Mesenchymal stem cell (in vitro differentiated cells and primary cell): ENCODE data around the gene SPOCK3.
"Not testable (repeated sequence)": the region's sequence is repeated elsewhere in the genome, so short reads cannot be mapped to it uniquely, and the experiment has no call there.

Experiments used
- DNase-seq: peaks from one replicate; pipeline ENCODE4 v3.0.0-alpha.2; 2013
- H2AFZ ChIP-seq: one replicate; pipeline ENCODE4 v1.6.1; 2013; ENCODE audit warnings: low read depth, mild to moderate bottlenecking, control low read depth, inconsistent platforms, low read length, moderate library complexity
- H2AK5ac ChIP-seq: 2 replicates; pipeline ENCODE4 v1.6.1; 2013; ENCODE audit warnings: low read length, moderate library complexity, mild to moderate bottlenecking, inconsistent platforms; ENCODE audit not compliant: severe bottlenecking
- H2BK120ac ChIP-seq: one replicate; pipeline ENCODE4 v1.6.1; 2013; ENCODE audit warnings: low read depth, mild to moderate bottlenecking, inconsistent platforms, low read length, moderate library complexity
- H2BK12ac ChIP-seq, 2 experiments: one replicate each; pipeline ENCODE4 v1.6.1; 2013; ENCODE audit warnings: inconsistent platforms in 2 of 2, low read length in 2 of 2, mild to moderate bottlenecking in 2 of 2, moderate library complexity in 2 of 2, control low read depth in 1 of 2
- H2BK15ac ChIP-seq: one replicate; pipeline ENCODE4 v1.6.1; 2013; ENCODE audit warnings: mild to moderate bottlenecking, low read depth, inconsistent platforms; ENCODE audit not compliant: poor library complexity, severe bottlenecking
- H2BK5ac ChIP-seq: 2 replicates; pipeline ENCODE4 v1.6.1; 2013; ENCODE audit warnings: low read depth, mild to moderate bottlenecking, low read length, control low read depth, inconsistent platforms; ENCODE audit not compliant: poor library complexity, severe bottlenecking
- H3K14ac ChIP-seq, 2 experiments: one replicate each; pipeline ENCODE4 v1.6.1; 2013; ENCODE audit warnings: inconsistent platforms in 2 of 2, low read length in 2 of 2, control low read depth in 1 of 2, mild to moderate bottlenecking in 1 of 2, moderate library complexity in 1 of 2
- H3K18ac ChIP-seq, 2 experiments: one replicate each; pipeline ENCODE4 v1.6.1; 2013; ENCODE audit warnings: inconsistent platforms in 2 of 2, low read length in 2 of 2, control low read depth in 1 of 2, low read depth in 1 of 2, mild to moderate bottlenecking in 1 of 2
- H3K23ac ChIP-seq, 2 experiments: one replicate each; pipeline ENCODE4 v1.6.1; 2013; ENCODE audit warnings: inconsistent platforms in 2 of 2, low read length in 2 of 2, mild to moderate bottlenecking in 2 of 2, moderate library complexity in 2 of 2, control low read depth in 1 of 2
- H3K27ac ChIP-seq: 2 replicates; pipeline ENCODE4 v1.5.1; 2013; ENCODE audit warnings: mild to moderate bottlenecking, moderate library complexity, low read length, control low read depth, inconsistent platforms; ENCODE audit not compliant: poor library complexity, severe bottlenecking
- H3K27me3 ChIP-seq, 2 experiments: 2 replicates each; pipeline versions ENCODE4 v1.6.1 to v1.7.0; 2013; ENCODE audit warnings: low read length in 2 of 2, mild to moderate bottlenecking in 2 of 2, moderate library complexity in 2 of 2, control low read depth in 1 of 2, inconsistent platforms in 1 of 2; ENCODE audit not compliant: control insufficient read depth in 1 of 2, insufficient read depth in 1 of 2
- H3K36me3 ChIP-seq, 2 experiments: 2 replicates each; pipeline versions ENCODE4 v1.6.1 to v1.7.0; 2013; ENCODE audit warnings: low read length in 2 of 2, control low read depth in 1 of 2, inconsistent platforms in 1 of 2, low read depth in 1 of 2, mild to moderate bottlenecking in 1 of 2; ENCODE audit not compliant: insufficient read depth in 2 of 2, control insufficient read depth in 1 of 2
- H3K4ac ChIP-seq, 2 experiments: one replicate each; pipeline ENCODE4 v1.6.1; 2013; ENCODE audit warnings: inconsistent platforms in 2 of 2, low read length in 2 of 2, mild to moderate bottlenecking in 2 of 2, moderate library complexity in 2 of 2, control low read depth in 1 of 2, low read depth in 1 of 2
- H3K4me1 ChIP-seq: 2 replicates; pipeline ENCODE4 v1.6.1; 2013; ENCODE audit warnings: low read depth, low read length, control low read depth; ENCODE audit not compliant: control insufficient read depth, insufficient read depth
- H3K4me2 ChIP-seq: 2 replicates; pipeline ENCODE4 v1.6.1; 2013; ENCODE audit warnings: low read length, mild to moderate bottlenecking, inconsistent platforms; ENCODE audit not compliant: poor library complexity, severe bottlenecking
- H3K4me3 ChIP-seq, 2 experiments: 2 replicates each; pipeline versions ENCODE4 v1.5.1 to v1.7.0; 2013; ENCODE audit warnings: low read length in 2 of 2, mild to moderate bottlenecking in 2 of 2, control low read depth in 1 of 2, low read depth in 1 of 2; ENCODE audit not compliant: insufficient read depth in 1 of 2
- H3K79me1 ChIP-seq: replicated peaks from 2 replicates; pipeline ENCODE4 v1.6.1; 2013; ENCODE audit warnings: mild to moderate bottlenecking, control low read depth, low read length, inconsistent platforms; ENCODE audit not compliant: poor library complexity, severe bottlenecking
- H3K9ac ChIP-seq: 2 replicates; pipeline ENCODE4 v1.7.0; 2013; ENCODE audit warnings: mild to moderate bottlenecking, low read length, moderate library complexity
- H3K9me3 ChIP-seq: 2 replicates; pipeline ENCODE4 v1.7.0; 2013; ENCODE audit warnings: mild to moderate bottlenecking, low read length; ENCODE audit not compliant: control insufficient read depth
- H4K8ac ChIP-seq: one replicate; pipeline ENCODE4 v1.6.1; 2013; ENCODE audit warnings: inconsistent platforms, mild to moderate bottlenecking, low read length, moderate library complexity
- H4K91ac ChIP-seq: one replicate; pipeline ENCODE4 v1.6.1; 2013; ENCODE audit warnings: mild to moderate bottlenecking, low read length, inconsistent platforms
- WGBS: methylation state at CpG from one replicate; pipeline ENCODE4 v1.1.7; 2013; ENCODE audit warnings: mixed read lengths; 5-methylcytosine and 5-hydroxymethylcytosine counted together

Gene SPOCK3

GRCh38 chr4:166882221-166882620 is 352.1 kb downstream of the SPOCK3 start:
- Histone ChIP-seq H3K9me3 (no peaks in the 10 kb centered on the region), H2BK15ac (no peak overlapping the region), H3K27me3 (no peaks in the 10 kb centered on the region), H3K14ac (no peak overlapping the region), H4K91ac (no peak overlapping the region), H3K27ac (no peak overlapping the region), H3K4me2 (no peak overlapping the region), H2BK120ac (no peak overlapping the region), H3K18ac (no peak overlapping the region), H2AK5ac (no peak overlapping the region), H3K23ac (no peak overlapping the region), H3K79me1 (no peaks in the 10 kb centered on the region), H2BK5ac (no peak overlapping the region), H4K8ac (no peak overlapping the region), H3K4me1 (no peaks in the 10 kb centered on the region), H3K36me3 (no peaks in the 10 kb centered on the region), H3K4ac (no peak overlapping the region), H2BK12ac (no peak overlapping the region), H3K4me3 (no peak overlapping the region), H3K9ac (no peak overlapping the region), H2AFZ (no peak overlapping the region)
- WGBS = no CpG with 5 or more reads among the region's 2 CpGs
- DNase-seq = no peak

- Histone ChIP-seq H4K91ac (no peak overlapping the region), H3K4me2 (no peak overlapping the region), H2BK12ac (no peak overlapping the region), H2AK5ac (no peak overlapping the region), H2BK120ac (no peak overlapping the region), H3K4me1 (no peaks in the 10 kb centered on the region), H3K27me3 (no peaks in the 10 kb centered on the region), H3K9me3 (no peaks in the 10 kb centered on the region), H4K8ac (no peak overlapping the region), H3K18ac (no peak overlapping the region), H2BK5ac (no peak overlapping the region), H2AFZ (no peak overlapping the region), H3K9ac (no peak overlapping the region), H3K4ac (no peak overlapping the region), H3K14ac (no peak overlapping the region), H3K4me3 (no peak overlapping the region), H3K23ac (no peak overlapping the region), H3K36me3 (no peaks in the 10 kb centered on the region), H3K79me1 (no peaks in the 10 kb centered on the region), H3K27ac (no peak overlapping the region), H2BK15ac (no peak overlapping the region)
- DNase-seq = no peak
- 57% methylated on average over 2 of the region's 5 CpGs for WGBS
These were observed 358.5 kb downstream of the SPOCK3 start for GRCh38 chr4:166875821-166876220.

- Histone ChIP-seq H3K9me3 (no peaks in the 10 kb centered on the region), H2BK15ac (no peak overlapping the region), H3K79me1 (no peaks in the 10 kb centered on the region), H2AFZ (no peak overlapping the region), H3K23ac (no peak overlapping the region), H3K14ac (no peak overlapping the region), H3K4me1 (no peaks in the 10 kb centered on the region), H3K4me2 (no peak overlapping the region), H3K4me3 (no peak overlapping the region), H4K91ac (no peak overlapping the region), H4K8ac (no peak overlapping the region), H3K9ac (no peak overlapping the region), H2BK5ac (no peak overlapping the region), H3K36me3 (no peaks in the 10 kb centered on the region), H2BK12ac (no peak overlapping the region), H3K4ac (no peak overlapping the region), H3K18ac (no peak overlapping the region), H2AK5ac (no peak overlapping the region), H3K27me3 (no peaks in the 10 kb centered on the region), H2BK120ac (no peak overlapping the region), H3K27ac (no peak overlapping the region)
- no peak for DNase-seq
- 67% methylated on average over 1 of the region's 1 CpG for WGBS
These were observed 372.3 kb downstream of the SPOCK3 start for GRCh38 chr4:166862032-166862431.

GRCh38 chr4:166850398-166850797 is 383.9 kb downstream of the SPOCK3 start:
- 93% methylated on average over 22 of the region's 23 CpGs for WGBS
- not testable (repeated sequence) for H2BK12ac ChIP-seq, H2AK5ac ChIP-seq, H3K27ac ChIP-seq, H3K79me1 ChIP-seq, H3K36me3 ChIP-seq, H3K9ac ChIP-seq, H3K23ac ChIP-seq, H3K4ac ChIP-seq, H3K4me3 ChIP-seq, H3K18ac ChIP-seq, H3K14ac ChIP-seq, H3K4me2 ChIP-seq, H3K27me3 ChIP-seq, H4K8ac ChIP-seq, H3K9me3 ChIP-seq, H3K4me1 ChIP-seq, H2BK5ac ChIP-seq, H2BK120ac ChIP-seq, DNase-seq, H4K91ac ChIP-seq, H2BK15ac ChIP-seq, H2AFZ ChIP-seq
